ENCODE data around the gene MRTFA. TPM values are rescaled to one million over a fixed set of nuclear protein-coding genes. Genes with fewer than 3 reads are reported as not detected.
"Not testable (repeated sequence)": the region's sequence is repeated elsewhere in the genome, so short reads cannot be mapped to it uniquely, and the experiment has no call there.

The MRTFA gene
- polyA plus RNA-seq, 5 donors, result 15.6 to 29.7 (median 21.0) TPM

- no peak for DNase-seq
Measured at GRCh38 chr22:40597526-40598430, 38.7 kb downstream of the MRTFA start.

DNA sequence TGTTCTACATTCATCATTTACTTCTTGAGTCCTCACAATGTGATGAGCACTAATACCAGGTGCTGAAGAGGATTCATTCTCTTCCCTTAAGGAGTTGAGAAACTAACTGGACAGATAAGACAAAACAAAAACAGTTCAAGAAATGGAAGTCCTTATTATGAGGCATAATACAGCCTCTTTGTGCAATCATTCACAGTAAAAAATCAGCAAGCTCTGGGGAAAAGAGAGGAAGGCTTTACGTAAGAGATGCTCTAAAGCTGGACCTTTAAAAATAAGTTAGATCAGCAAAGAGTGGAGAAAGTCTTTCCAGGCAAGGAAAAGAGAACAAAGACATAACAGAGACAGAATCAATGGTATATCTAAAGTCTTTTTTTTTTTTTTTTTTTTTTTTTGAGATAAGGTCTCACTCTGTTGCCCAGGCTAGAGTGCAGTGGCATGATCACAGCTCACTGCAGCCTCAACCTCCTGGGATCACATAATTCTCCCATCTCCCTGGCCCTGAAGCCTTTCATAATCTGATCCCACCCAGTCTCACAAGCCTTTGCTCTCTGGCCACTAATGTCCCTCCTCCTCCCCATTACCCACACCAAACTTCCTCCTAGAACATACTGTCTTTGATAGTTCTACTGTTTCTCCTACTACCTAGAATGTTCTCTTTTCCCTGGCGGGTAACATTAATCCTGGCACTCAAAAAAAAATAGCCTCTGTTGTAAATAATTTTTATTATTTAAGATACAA, 40.9 kb downstream of the MRTFA start:
- no peak for DNase-seq

GRCh38 chr22:40594924-40595323, 41.6 kb downstream of the MRTFA start:
- DNase-seq, result no peak

DNA sequence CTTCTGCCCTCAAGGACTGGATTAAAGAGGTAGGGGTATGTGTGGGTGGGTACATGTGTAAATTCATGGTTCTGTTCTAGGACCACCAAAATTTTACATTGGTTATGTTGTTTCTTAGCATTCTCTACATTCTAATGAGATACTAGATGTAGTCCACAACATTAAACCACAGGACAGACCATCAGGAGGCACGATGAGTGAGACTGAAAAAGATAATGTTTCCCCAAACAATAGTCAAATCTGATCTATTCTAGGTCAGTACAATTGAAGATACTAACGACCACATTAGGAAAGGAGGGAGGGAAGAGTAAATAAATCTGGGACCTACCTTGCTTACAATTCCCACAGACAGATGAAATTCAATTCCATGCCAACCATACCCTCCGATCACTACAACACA, 42.2 kb downstream of the MRTFA start:
- DNase-seq, result no peak

GRCh38 chr22:40593460-40594273, 42.9 kb downstream of the MRTFA start:
- no peak for DNase-seq

DNA sequence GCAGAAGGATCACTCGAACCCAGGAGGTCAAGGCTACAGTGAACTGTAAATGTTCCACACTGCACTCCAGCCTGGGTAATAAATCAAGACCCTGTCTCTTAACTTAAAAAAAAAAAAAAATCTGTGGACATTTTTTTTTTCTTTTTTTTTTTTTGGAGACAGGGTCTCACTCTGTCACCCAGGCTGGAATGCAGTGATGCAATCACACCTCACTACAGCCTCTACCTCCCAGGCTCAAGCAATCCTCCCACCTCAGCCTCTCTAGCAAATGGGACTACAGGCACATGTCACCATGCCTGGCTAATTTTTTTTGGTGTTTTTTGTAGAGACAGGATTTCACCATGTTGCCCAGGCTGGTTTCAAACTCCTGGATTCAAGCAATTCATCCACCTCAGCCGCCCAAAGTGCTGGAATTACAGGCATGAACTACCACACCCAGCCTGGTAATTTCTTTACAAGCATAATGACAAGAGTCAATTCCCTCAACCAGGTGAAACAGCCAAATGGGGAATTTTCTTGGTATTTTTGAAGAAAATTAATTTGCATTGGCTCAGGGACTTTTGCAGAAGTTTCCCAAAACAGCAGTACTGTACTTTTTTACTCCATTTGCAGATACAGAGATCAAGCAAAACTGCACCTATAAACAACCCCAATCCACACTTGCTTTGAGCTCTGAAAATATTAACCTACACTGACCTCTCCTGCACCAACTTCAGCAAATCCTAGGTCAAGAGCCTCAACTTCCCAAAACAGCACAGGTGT, 44.0 kb downstream of the MRTFA start:
- no peak for DNase-seq

DNA sequence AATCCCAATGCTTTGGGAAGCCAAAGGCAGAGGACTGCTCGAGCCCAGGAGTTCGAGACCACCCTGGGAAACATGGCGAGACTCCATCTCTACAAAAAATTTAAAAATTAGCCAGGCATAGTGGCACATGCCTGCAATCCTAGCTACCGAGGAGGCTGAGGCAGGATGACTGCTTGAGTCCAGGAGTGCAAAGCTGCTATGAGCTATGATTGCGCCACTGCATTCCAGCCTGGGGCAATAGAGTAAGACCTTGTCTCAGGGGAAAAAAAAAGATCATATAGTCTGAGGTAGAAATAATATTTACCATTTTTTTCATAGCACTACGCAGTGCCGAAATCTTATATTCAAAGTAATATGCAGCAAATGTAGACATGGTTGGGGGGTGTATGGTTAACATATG, 47.8 kb downstream of the MRTFA start:
- no peak for DNase-seq

DNA sequence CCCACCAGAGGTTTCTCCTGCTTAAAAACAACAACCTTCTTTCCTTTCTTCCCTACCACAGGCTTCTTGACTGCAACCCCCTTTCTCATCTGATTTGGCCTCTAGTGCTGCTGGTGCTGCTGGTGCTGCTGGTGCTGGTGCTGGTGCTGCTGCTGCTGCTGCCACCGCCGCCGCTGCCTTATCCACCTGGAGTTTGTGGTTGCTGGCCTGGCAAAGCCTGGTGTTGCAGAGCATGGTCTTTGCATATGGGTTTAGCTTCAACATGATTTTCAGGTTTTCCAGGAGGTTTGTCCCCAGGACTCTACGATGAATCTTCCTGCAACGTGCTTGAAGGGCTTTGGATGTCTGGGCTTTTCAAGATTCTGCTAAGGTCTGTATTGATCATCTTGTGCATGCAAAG, 49.7 kb downstream of the MRTFA start:
- no peak for DNase-seq

DNA sequence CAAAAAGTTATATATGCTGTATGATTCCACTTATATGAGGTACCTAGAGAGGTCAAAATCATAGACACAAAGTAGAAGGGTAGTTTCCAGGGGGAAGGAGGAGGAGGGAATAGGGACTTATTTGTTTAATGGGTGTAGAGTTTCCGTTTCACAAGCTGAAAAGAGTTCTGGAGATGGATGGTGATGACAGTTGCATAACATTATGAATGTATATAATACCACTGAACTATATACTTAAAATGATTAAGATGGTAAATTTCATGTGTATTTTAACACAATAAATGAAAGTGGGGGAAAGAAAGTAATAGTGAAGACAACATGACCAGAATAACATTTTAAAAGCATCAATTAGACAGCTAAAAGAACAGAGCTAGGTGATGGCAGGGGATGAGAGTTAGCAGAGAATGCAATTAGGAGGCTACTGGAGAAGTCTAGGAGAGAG, 51.2 kb downstream of the MRTFA start:
- DNase-seq, result no peak

DNA sequence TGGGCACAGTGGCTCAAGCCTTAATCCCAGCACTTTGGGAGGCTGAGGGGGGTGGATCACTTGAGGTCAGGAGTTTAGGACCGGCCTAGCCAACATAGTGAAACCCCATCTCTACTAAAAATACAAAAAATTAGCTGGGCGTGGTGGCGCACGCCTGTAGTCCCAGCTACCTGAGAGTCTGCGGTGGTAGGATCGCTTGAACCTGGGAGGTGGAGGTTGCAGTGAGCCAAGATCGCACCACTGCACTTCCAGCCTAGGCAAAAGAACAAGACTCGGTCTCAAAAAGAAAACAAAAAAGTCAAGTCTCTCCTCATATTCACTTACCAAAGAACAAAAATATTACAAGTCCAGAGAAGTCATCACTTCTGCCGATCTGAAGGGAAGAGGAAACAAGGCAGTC, 51.8 kb downstream of the MRTFA start:
- DNase-seq, result not testable (repeated sequence)

DNA sequence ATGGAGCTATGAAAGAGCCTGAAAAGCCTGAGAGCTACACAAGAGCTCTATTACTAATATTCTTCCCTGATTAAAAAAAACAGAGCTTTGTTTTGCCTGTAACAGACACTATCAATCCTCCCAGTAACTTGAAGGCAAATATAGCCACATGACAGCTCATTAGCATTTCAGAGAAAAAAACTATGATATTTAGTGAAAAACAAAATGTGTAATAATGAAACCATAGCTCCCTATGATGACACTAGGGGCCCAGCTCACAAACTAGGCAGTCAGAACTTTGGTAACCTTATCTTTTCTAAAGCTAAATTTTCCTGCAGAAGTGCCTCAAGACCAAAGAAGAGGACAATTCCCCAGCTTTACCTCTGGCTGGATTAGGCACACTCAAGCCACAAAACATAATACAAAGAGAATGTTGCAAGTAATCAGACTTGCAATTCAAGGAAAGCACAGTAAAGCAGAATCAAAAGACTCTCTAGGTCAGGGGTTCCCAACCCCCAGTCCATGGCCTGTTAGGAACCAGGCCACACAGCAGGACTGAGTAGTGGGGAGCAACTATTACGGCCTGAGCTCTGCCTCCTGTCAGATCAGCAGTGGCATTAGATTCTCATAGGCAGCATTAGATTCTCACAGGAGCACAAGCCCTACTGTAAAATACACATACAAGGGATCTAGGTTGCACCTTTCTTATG, 53.3 kb downstream of the MRTFA start:
- DNase-seq, result no peak

DNA sequence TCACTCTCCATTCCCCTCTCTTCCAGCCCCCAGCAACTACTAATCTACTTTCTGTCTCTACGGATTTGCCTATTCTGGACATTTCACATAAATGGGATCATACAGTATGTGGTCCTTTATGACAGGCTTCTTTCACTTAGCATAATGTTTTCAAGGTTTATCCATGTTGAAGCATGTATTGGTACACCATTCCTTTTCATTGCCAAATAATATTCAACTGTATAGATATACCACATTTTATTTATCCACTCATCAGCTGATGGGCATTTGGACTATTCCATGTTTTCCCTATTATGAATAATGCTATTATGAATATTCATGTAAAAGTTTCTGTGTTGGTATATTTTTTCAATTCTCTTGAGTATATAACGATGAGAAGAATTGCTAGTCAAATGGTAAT, 54.5 kb downstream of the MRTFA start:
- DNase-seq, result no peak

- no peak for DNase-seq
Measured at GRCh38 chr22:40580631-40581030, 55.9 kb downstream of the MRTFA start.

- no peak for DNase-seq
Measured at GRCh38 chr22:40578171-40578570, 58.3 kb downstream of the MRTFA start.

- no peak for DNase-seq
Measured at GRCh38 chr22:40572976-40573375, 63.5 kb downstream of the MRTFA start.

DNA sequence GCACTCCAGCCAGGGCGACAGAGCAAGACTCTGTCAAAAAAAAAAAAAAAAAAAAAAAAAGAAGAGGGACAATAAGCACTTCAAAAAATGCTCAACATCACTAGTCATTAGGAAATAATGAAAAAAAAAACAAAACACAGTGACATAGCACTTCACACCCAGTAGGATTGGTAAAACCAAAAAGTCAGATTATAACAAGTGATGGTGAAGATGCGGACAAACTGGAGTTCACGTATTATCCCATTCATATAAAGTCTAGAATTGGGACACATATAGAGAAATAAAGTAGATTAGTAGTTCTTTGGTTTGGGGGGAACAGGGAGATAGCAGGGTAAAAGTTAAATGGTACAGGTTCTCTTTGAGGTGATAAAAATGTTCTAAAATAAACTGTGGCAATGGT, 64.6 kb downstream of the MRTFA start:
- no peak for DNase-seq

GRCh38 chr22:40567626-40568328, 68.7 kb downstream of the MRTFA start:
- DNase-seq, result no peak

- no peak for DNase-seq
Measured at GRCh38 chr22:40567106-40567505, 69.4 kb downstream of the MRTFA start.

- DNase-seq, result no peak
Measured at GRCh38 chr22:40560994-40561515, 75.5 kb downstream of the MRTFA start.

- no peak for DNase-seq
Measured at GRCh38 chr22:40560551-40560950, 76.0 kb downstream of the MRTFA start.
